Retina (tissue), 1 donor: ENCODE measurements around the gene NDUFB8.

Experiments
- DNase-seq: peaks from one replicate; pipeline ENCODE4 v3.0.0-alpha.2; 2016

The NDUFB8 gene

DNA sequence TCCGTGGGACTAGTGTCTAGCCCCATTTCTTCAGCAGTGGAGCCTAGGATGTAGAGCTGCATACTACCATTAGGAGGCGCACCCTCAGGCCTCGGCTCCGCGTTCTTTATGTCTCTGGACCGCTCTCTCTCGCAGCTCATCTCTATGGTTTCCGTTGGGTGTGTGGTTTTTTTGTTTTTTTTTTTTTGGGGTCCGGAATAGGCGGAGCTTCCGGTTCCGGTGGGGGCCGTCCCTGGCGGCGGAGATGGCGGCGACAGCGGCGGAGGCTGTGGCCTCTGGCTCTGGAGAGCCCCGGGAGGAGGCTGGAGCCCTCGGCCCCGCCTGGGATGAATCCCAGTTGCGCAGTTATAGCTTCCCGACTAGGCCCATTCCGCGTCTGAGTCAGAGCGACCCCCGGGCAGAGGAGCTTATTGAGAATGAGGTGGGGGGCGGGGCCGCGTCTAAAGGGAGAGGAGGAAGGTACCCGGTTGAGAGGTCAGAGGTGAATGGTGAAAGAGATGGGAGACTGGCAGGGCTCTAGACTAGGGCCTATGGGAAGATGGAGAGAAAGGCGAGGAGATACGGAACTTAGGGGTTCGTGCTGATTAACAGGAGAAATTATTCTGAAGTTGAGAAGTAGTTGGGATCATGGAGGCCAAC, 6.2 kb upstream of the NDUFB8 start, which contains the start of gene HIF1AN:
TSS of gene HIF1AN (plus strand) at position 229 of the 639 bp plus-strand sequence. CDS start at position 245, 16 bp downstream.
- DNase-seq, result peak; percentile 97

DNA sequence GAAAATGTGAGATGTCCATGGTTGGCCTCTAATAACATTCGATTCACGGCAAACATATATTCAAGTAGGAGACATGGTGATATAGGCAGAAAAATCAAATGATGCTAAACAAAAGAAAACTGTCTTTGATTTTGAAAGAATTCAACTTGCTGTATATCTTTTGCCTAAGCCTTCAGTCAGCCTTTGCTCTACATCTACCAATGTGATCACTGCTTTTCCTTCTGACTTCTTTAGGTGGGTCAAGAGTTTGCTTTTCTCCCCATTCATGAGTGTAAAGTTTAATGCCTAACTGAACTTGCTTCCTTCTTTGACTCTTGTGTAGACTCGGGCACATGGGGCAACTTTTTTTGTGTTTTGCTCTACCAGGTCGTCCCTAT, 5.7 kb upstream of the NDUFB8 start:
- DNase-seq, result no peak

DNA sequence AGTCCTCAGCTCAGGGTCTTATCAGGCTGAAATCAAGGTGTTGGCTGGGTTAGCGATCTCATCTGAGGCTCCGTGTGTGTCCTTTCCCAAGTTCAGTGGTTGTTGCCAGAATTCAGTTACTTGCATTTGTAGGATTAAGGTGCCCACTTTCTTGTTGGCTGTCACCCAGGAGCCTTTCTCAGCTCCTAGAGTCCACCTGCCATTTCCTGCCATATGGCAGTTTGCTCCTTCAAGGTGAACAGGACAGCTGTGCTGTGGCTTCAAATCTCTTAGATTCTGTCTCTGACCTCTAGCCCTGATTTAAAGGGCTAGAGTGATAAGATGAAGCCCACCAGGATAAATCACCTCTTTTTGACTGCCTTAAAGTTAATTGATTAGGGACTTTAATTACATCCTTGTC, 5.1 kb upstream of the NDUFB8 start:
- no peak for DNase-seq

DNA sequence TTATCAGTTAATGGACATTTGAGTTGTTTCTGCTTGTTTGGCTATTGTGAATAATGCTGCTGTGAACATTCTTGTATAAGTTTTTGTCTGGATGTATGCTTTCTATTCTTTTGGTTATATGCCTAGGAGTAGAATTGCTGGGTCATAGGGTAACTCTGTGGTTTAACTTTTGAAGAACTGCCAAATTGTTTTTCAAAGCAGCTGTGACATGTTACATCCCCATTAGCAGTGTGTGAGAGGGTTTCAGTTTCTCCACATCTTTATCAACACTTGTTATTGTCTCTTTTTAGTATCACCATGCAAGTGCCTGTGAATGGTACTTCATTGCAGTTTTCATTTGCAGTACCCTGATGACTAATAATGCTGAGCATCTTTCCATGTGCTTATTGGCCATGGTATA, 2.1 kb upstream of the NDUFB8 start:
- DNase-seq, result no peak

DNA sequence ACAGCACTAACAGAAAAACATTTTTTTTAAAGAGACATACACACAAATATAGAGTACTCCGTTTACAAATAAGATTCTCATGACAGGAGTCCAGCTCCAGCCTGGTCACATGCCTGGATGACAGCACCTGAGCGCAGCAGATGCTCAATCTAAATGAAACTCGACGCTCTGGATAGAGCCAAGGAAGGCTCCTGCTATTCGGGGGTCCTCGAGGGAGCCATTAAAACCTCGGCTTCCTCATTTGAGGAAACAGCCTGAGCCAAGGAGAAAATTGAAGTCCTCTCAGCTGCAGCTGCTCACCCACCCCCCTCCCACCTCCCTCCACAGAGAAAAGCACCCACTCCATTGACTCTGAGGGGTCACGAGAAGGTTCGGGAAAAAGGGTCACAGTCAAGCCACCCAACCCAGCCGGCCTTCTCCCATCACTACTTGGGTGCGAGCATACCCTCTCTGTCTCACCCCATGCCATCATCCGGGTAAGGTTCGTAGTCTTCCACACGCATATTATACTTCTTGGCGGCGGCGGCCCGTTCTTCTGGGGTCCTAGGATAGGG, 673 bp downstream of the NDUFB8 start:
- no peak for DNase-seq

DNA sequence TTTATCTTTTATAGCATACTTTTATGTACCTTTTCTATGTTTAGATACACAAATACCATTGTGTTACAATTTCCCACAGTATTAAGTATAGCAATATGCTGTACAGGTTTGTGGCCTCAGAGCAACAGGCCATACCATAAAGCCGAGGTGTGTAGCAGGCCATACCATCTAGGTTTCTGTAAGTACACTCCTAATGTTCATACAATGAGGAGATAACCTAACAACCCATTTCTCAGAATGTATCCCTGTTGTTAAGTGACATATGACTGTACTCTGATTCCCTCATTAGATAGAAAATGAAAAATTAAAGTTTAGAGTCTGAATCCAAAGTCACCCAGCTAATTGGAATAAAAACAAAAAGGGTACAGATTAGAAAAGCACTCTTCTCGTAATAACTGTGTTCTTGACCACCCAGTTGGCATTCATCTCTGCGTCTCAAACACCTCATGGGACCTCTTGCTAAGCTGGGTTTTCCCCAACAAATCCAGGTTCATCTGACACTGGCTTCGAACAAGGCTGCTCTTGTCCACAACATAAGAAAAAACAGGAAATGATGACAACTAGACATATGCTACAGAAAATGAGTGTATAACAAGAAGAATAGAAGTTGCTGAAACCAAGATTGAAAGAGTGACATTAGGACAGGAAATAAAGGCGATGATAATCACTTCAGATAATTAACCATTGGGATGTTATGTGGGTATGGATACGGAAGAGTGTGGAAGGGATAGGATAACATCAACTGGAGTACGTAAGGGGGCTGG, 1.4 kb downstream of the NDUFB8 start:
- DNase-seq, result no peak

DNA sequence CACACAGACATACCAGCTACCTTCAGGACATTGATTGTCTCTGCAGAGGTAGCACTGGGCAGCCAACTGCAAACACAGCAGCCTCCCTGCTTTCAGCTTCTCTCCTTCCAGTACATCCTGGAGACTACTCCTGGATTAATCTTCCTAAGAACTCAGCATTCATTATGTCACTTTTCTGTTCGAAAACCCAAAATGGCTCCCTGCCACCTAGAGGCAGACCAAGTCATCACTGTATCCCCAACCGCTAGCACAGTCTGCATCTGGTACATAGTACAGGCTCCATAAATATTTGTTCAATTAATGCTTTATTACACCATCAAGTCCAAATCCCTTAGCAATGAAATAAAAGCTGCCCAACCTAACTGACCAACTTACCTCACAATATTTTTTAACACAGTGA, 5.0 kb downstream of the NDUFB8 start:
- no peak for DNase-seq

DNA sequence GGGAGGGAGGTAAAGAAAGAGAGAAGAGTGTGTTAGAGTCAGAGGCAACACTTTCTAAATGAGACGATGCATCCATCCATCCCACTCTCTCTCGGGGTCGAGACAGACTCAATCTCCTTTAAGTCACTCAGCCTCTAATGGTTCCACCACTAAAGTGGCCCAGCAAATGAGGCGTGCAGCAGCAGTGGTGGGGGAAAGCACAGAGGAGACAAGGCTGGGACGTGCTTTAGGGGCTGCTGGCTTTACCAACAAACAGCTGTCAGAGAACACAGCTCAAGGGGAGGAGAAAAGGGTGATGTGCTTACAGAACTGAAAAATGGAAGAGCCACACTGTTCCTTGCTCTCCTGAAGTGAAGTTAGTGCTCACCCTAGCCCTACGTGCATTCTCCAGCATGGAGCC, 5.5 kb downstream of the NDUFB8 start:
- peak; percentile 52 for DNase-seq

DNA sequence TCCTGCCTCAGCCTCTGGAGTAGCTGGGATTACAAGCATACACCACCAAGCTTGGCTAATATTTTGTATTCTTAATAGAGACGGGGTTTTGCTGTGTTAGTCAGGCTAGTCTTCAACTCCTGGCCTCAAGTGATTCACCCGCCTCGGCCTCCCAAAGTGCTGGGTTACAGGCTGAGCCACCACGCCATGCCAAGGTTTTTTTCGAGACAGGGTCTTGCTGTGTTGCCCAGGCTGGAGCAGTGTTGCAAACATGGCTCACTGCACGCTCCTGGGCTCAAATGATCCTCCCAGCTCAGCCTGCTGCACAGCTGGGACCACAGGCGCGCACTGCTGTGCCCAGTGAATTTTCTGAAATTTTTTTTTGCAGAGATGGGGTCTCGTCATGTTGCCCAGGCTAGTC, 6.7 kb downstream of the NDUFB8 start:
- no peak for DNase-seq

DNA sequence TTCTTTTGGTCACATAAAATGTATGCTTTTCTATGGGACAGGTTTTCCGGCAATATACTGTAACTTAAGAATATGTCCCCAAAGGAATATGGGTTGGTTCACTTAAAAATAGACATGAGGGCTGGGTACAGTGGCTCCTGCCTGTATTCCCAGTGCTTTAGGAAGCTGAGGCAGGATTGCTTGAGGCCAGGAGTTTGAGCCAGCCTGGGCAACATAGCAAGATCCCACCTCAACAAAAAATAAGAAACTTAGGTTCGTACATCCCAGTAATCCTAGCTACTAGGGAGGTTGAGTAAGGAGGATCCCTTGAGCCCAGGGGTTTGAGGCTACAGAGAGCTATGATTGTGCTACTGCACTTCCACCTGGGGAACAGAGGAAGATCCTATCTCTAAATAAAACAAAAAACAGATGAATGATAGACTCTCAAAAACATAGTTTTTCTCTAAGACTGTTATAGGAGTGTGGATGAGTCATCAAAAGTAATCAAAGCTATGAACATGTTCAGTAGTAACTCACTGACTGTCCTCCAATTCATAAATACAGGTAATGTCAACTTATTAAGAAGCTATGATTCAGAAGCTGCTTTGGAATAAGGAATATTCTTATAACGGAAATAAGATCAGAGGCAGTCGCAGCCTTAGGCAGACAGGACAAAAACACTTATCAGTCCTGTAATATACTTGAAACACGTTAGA, 7.4 kb downstream of the NDUFB8 start:
- DNase-seq, result no peak

DNA sequence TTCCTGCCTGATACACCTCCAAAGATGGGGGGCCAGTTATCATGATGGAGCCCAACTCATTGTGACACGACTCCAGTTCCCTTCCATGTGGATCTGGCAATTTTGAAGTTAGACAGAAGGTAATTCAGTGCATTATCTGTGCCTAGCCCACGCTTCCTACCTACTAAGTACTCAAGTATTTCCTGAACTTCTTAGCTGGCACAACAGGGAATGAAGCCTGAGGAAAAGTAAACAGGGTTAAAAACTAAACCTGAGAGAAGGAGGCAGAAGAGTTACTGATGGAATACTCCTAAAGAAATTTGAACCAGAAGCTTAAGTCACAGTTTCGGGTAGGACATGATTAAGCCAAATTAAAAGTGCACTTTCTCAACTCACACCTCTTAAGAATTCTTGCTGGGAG, 8.9 kb downstream of the NDUFB8 start:
- no peak for DNase-seq

DNA sequence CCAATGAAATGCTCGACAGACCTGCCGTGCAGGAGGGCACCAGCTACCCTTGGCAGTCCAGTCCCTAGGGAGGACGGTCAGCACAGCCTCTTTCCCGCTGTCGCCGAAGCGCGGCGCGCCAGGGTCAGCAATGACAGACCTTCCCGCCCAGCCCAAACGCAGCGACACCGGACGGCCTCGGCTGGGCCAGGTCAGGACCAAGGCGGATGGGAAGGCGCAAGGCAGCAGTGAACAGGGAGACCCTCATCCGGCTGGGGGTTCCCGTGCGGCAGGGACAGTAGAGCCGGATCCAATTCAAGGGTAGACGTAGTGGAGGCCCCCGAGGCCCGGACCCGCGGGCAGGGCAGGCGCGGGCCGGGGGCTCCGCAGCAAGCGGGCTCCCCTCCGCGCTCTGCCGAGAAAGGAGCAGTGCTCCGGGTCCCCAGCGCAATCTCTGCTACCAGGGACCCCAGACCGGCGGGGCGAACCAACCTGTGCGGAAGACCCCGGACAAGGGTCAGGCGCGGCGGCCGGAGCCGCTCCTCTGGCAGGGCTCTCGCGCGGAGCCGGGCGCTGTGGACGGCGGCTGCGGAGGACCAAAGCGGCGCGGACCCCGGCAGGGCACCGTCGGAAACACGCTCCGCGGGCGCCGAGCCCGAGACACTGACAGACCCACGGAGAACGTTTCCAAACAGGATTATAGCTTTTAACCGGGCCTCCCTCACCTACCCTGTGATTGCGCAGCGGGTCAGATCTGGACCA, 10.2 kb downstream of the NDUFB8 start, which contains the start of gene SEC31B:
TSS of gene SEC31B (minus strand) at position 551 of the 741 bp plus-strand sequence. CDS start 2,909 bp downstream, outside the sequence.
- peak; percentile 91 for DNase-seq

DNA sequence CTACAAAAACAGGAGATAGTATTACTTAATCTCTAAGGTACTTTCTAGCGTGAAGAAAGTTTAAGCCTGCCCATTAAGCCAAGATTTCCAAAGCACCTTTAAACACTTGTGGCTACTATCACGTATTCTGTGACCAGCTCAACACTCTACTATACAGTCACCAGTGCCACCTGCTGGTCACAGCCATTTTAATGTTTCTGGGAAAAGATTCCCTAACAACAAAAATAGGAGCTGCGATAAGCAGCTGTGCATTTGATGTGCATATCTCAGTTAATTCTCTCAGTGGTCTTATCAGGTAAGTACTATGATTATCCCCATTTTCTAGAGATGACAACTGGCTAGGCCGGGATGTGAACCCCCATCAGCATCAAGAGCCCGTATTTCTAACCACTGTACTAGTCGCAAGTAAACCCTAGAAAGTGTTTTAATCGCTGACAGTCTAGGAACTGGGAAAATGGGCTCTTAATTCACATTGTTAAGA, 10.9 kb downstream of the NDUFB8 start:
- DNase-seq, result peak; percentile 82

DNA sequence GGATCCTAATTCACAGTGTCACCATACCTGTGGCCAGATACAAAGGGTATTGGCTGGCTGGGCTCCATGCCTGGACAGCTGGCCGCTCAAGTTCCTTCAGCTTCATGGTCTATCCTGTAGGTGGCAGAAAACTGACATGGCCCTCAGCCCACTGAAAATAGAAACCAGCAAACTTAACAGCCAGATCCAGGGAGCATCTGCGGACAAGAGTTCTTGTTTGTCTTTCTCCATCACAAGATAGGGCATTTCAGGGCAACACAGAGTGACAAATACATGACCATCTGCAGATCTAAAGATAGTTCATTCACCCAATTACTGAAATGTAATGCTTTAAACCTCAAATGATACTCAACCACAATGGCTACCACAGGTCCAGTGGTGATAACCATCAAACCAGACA, 12.8 kb downstream of the NDUFB8 start:
- DNase-seq, result no peak

DNA sequence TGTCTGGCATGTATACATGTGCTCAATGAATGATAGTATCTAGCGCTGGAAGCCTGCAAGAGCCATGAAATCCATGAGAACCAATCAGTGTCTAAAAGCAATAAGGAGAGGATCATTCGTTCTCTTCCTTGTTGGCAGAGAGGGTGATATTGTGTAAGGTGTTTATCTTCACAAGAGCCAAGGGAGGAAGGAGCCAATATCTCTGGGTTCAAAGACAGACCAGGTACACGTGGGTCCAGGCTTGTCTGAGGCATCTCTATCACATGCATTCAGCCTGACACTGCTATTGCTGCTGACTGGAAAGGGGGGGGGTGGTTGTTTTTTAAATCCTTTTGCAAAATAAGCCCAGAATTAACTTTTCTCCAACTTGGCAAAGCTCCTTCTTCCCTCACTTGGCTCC, 14.1 kb downstream of the NDUFB8 start:
- DNase-seq, result no peak

DNA sequence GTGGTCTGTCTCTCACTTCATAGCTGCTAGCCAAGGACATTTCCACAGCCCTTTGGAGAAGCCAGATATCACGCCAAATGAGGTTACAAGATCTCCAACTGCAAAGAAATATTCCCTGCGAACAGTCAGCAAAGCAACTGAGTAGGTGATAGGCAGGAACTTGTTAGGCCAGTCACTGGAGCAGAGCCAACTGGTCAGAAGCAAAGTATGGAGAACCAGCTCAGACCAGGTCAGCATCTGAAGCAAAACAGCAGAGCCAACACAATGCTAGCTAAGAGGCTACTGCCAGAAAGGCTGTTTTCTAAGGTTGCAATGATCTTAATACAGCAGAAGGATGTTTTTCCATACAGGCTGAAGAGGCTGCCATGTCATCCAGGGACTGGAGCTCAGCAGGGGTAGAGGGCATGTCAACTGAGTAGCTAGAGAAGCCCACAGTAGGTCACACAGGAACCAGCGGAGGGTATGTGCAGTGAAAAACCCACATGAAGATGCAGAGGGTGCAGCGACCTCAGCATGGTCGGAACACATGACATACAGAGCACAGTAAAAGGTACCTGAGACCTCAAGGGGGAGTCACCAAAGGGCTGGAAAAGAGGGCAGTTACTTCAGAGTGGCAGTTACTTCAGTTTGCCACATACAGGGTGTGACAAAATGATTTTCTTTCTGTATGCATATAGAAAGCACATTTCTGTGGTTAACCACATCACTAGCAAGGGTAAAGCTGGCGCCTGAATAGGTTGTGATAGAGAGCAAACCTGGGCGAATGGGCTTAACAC, 18.9 kb downstream of the NDUFB8 start:
- no peak for DNase-seq

DNA sequence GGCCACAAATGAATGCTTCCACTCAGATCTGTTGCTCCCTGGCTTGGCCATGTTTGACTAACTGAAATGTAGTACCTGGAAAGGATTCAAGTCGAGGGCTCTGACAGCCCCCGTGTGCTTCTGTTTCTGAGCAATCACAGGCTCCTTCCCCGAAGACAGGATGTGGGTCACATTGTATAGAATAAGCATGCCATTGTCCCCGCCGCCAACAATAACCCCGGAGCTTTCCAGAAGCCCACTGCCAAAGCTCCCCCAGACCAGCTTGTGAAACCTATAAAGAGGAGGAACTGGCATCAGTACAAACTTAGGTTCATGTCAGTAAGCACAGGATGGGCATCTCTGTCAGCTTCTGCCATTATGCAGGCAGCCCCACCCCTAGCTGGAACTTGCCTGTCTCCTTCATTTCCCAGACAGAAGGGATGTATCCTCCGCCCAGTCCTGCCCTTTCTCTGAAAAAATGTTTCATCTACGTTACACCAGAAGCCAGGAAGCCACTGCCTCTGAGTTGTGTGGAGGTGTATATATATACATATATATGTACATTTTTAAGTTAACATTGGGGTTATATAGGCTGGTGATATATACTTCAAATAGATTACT, 20.3 kb downstream of the NDUFB8 start:
- DNase-seq, result no peak

DNA sequence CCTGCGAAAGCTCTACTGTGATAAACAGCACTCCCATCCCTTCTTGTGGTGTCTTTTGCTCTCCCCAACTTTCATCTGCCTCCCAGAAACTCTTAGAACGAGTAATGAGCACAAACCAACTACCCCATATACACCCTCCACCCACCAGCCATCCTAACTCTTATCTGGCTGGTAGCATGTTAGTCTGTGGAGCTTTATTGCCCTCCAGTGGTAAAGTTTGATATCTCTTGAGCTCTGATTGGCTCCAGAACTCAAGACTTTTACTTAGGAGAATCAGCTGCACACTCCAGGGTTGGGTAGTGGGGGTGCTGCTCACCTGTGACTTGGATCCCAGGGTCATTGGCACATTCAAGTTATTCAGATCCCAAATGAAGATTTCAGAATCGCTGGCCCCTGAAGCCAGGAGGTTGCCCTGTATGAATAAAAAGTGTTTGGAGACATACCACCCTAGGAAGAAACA, 20.9 kb downstream of the NDUFB8 start:
- peak; percentile 46 for DNase-seq

DNA sequence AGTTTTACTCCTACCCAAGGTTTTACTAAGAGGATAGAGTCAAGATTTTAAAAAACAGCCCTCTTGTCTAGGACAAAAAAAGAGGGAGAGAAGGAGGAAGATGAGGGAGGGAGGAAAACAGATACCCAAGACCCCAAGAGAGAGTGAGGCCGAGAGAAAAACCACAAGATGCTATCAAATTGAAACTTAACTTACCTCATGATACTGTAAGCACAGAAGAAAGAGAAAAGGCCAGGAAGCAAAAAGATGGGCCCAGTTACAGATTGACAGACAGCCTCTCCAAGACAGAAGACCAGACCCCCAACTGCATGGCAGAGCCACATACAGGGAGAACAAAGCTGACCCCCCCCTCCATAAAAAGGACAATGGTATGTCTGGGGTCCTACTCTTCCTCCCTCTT, 21.4 kb downstream of the NDUFB8 start:
- no peak for DNase-seq

DNA sequence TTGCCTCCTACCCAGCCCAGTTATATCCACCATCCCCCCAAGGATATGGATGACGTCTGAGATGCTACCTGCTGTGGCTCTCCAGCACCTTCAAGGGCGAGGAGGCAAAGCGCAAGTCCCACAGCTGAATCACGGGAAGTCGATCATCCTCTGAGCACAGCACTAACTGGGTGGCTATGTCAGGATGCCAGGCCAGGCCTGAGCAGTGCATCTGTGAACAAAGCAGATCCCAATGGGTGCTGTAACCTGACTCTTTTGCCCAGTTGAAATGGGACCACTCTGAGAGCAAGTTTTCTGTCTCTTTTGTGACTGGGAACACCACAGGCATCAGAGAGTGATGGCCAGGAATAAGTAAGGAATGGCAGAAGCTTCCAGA, 22.3 kb downstream of the NDUFB8 start:
- DNase-seq, result no peak

DNA sequence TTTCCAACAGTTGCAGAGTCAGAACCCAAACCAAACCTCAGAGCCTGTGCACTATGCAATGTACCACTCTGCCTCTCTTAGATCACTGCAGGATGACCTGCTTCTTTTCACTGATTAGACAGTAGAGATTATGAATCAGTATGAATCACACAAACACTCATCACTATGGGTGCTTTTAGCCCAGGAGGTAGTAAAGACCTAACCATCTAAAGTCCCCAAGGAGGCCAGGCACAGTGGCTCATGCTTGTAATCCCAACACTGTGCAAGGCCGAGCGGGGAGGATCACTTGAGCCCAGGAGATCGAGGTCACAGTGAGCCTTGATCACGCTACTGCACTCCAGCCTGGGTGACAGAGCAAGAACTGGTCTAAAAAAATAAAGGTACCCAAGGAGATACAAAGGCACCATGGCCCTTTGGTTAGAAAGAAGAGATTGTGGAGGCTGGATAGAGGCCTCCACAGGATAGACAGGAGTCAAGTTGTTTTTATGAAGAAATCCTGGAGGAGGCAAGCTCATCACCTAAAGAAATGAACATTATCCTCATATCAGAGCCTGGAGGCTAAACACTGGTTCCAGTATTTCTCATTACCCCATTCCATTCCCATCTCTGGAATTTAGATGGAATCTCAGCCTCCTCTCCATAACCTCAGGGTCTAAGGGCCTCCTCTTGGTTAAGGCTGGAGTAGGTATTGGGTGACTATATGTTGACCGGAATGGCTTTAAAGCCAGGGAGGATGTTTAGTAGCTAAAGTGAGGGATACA, 22.9 kb downstream of the NDUFB8 start:
- DNase-seq, result no peak
